HAP-1 (cell line): ENCODE measurements around the gene DUOX1.
A peak's percentile ranks its signal among the peaks of the same experiment; 100 is the strongest.

ENCODE experiments used
- DNase-seq, 2 experiments: peaks; one replicate each; pipeline ENCODE4 v3.0.0-alpha.2; 2016 to 2020; ENCODE audit warnings: low spot score in 2 of 2
- H3K27me3 ChIP-seq: fragments of 250-450 bp; sonication (Bioruptor Pico); 2 replicates; pipeline ENCODE4 v1.5.1; 2020; ENCODE audit warnings: low read depth, mild to moderate bottlenecking, moderate library complexity
- H3K36me3 ChIP-seq: fragments of 250-450 bp; sonication (Bioruptor Pico); replicated peaks from 2 replicates; pipeline ENCODE4 v1.5.1; 2020; ENCODE audit warnings: mild to moderate bottlenecking
- H3K4me1 ChIP-seq: fragments of 250-450 bp; sonication (Bioruptor Pico); 2 replicates; pipeline ENCODE4 v1.5.1; 2020; ENCODE audit warnings: mild to moderate bottlenecking
- H3K4me3 ChIP-seq: fragments of 250-450 bp; sonication (Bioruptor Pico); 2 replicates; pipeline ENCODE4 v1.5.1; 2020; ENCODE audit warnings: mild to moderate bottlenecking, moderate library complexity
- H3K9me3 ChIP-seq: fragments of 250-450 bp; sonication (Bioruptor Pico); 2 replicates; pipeline ENCODE4 v1.5.1; 2020; ENCODE audit warnings: mild to moderate bottlenecking, moderate library complexity
- in situ Hi-C: fragments of 300-500 bp; cut with MboI; formaldehyde crosslinking; loops from 3 replicates; pipeline ENCODE4 v1.14.3; 2020; ENCODE audit warnings: low sequenced_read_pairs, inconsistent platforms, mixed read lengths

The DUOX1 gene

GRCh38 chr15:45182996-45183395 is 53.2 kb downstream of the DUOX1 start:
- Histone ChIP-seq H3K36me3 (no peaks in the 10 kb centered on the region), H3K27me3 (no peaks in the 10 kb centered on the region), H3K9me3 (no peaks in the 10 kb centered on the region), H3K4me3 (no peak overlapping the region), H3K4me1 (peaks cover 7% of the 10 kb centered on the region)
- in situ Hi-C loops = no loop called here
- DNase-seq = no peak

- no peaks in the 10 kb centered on the region for H3K36me3 ChIP-seq
- in situ Hi-C loops = no loop called here
- peaks cover 11% of the 10 kb centered on the region for H3K4me1 ChIP-seq
- no peak overlapping the region for H3K4me3 ChIP-seq
- no peaks in the 10 kb centered on the region for H3K9me3 ChIP-seq
- DNase-seq = no peak
- no peaks in the 10 kb centered on the region for H3K27me3 ChIP-seq
Measured at GRCh38 chr15:45183511-45183910, 53.7 kb downstream of the DUOX1 start.

GRCh38 chr15:45184562-45185041 is 54.8 kb downstream of the DUOX1 start:
- Histone ChIP-seq H3K4me3 (no peak overlapping the region), H3K4me1 (peaks cover 11% of the 10 kb centered on the region)

GRCh38 chr15:45185069-45185779 is 55.4 kb downstream of the DUOX1 start:
- H3K4me3 ChIP-seq = no peak overlapping the region
- in situ Hi-C loops = no loop called here

More at GRCh38 chr15:45184562-45185041, 54.8 kb downstream of the DUOX1 start:
- no peaks in the 10 kb centered on the region for H3K27me3 ChIP-seq
- no peaks in the 10 kb centered on the region for H3K9me3 ChIP-seq
- no peaks in the 10 kb centered on the region for H3K36me3 ChIP-seq
- in situ Hi-C loops = no loop called here
- no peak for DNase-seq

GRCh38 chr15:45185903-45186770 is 56.3 kb downstream of the DUOX1 start:
- Histone ChIP-seq H3K9me3 (no peaks in the 10 kb centered on the region), H3K36me3 (no peaks in the 10 kb centered on the region), H3K4me1 (peaks cover 15% of the 10 kb centered on the region), H3K4me3 (peak overlapping the region; percentile 45), H3K27me3 (no peaks in the 10 kb centered on the region)
- no peak for DNase-seq
- in situ Hi-C loops = no loop called here

More at GRCh38 chr15:45185069-45185779, 55.4 kb downstream of the DUOX1 start:
- Histone ChIP-seq H3K36me3 (no peaks in the 10 kb centered on the region), H3K4me1 (peaks cover 15% of the 10 kb centered on the region), H3K9me3 (no peaks in the 10 kb centered on the region), H3K27me3 (no peaks in the 10 kb centered on the region)
- no peak for DNase-seq

GRCh38 chr15:45186771-45187577 is 57.2 kb downstream of the DUOX1 start:
- DNase-seq = peak in 1 of 2 experiments; percentile 41
- in situ Hi-C loops = no loop called here

GRCh38 chr15:45187578-45187893 is 57.7 kb downstream of the DUOX1 start:
- in situ Hi-C loops = no loop called here
- H3K9me3 ChIP-seq = no peaks in the 10 kb centered on the region
- no peak for DNase-seq
- no peaks in the 10 kb centered on the region for H3K36me3 ChIP-seq
- H3K4me3 ChIP-seq = peak overlapping the region; percentile 45
- peaks cover 15% of the 10 kb centered on the region for H3K4me1 ChIP-seq
- no peaks in the 10 kb centered on the region for H3K27me3 ChIP-seq

More at GRCh38 chr15:45186771-45187577, 57.2 kb downstream of the DUOX1 start:
- Histone ChIP-seq H3K36me3 (no peaks in the 10 kb centered on the region), H3K9me3 (no peaks in the 10 kb centered on the region), H3K4me3 (peak overlapping the region; percentile 45), H3K27me3 (no peaks in the 10 kb centered on the region), H3K4me1 (peaks cover 15% of the 10 kb centered on the region)

- H3K36me3 ChIP-seq = no peaks in the 10 kb centered on the region
- H3K27me3 ChIP-seq = no peaks in the 10 kb centered on the region
- in situ Hi-C loops = no loop called here
- DNase-seq = peak; percentile 86 to 88
- peaks cover 15% of the 10 kb centered on the region for H3K4me1 ChIP-seq
- no peaks in the 10 kb centered on the region for H3K9me3 ChIP-seq
- H3K4me3 ChIP-seq = peak within 1 kb of the TSS; percentile 45
Measured at GRCh38 chr15:45187894-45188830, 58.4 kb downstream of the DUOX1 start, which contains the start of gene SHF. SHF (minus strand) TSS chr15:45187966; CDS start chr15:45187951, 15 bp downstream.

GRCh38 chr15:45197512-45197911 is 67.7 kb downstream of the DUOX1 start:
- in situ Hi-C loops = no loop called here
- Histone ChIP-seq H3K9me3 (no peaks in the 10 kb centered on the region), H3K4me1 (peaks cover 3% of the 10 kb centered on the region), H3K4me3 (peak overlapping the region; percentile 54), H3K36me3 (no peaks in the 10 kb centered on the region), H3K27me3 (no peaks in the 10 kb centered on the region)
- DNase-seq = no peak

- H3K4me1 ChIP-seq = peaks cover 3% of the 10 kb centered on the region
- H3K9me3 ChIP-seq = no peaks in the 10 kb centered on the region
- no peaks in the 10 kb centered on the region for H3K27me3 ChIP-seq
- peak; percentile 90 to 92 for DNase-seq
- peak overlapping the region; percentile 54 for H3K4me3 ChIP-seq
- in situ Hi-C loops = no loop called here
- H3K36me3 ChIP-seq = no peaks in the 10 kb centered on the region
Measured at GRCh38 chr15:45198337-45199135, 68.7 kb downstream of the DUOX1 start.

GRCh38 chr15:45199136-45199810 is 69.5 kb downstream of the DUOX1 start:
- Histone ChIP-seq H3K4me3 (peak overlapping the region; percentile 54), H3K27me3 (no peaks in the 10 kb centered on the region), H3K4me1 (peaks cover 5% of the 10 kb centered on the region), H3K36me3 (no peaks in the 10 kb centered on the region), H3K9me3 (no peaks in the 10 kb centered on the region)
- in situ Hi-C loops = no loop called here
- peak; percentile 14 to 45 for DNase-seq
